Right lobe of liver (tissue), 4 donors: Measurements from ENCODE around the gene MPHOSPH8.
"Not testable (repeated sequence)": the region's sequence is repeated elsewhere in the genome, so short reads cannot be mapped to it uniquely, and the experiment has no call there.

Source experiments
- CTCF ChIP-seq, 4 donors: fragments of 200-600 bp in 3 of 4; fragments of 450-650 bp in 1 of 4; IDR thresholded peaks; one replicate each; pipeline versions ENCODE4 v1.5.1 to v1.8.0; 2016 to 2022; ENCODE audit warnings: antibody characterized with exemption in 4 of 4, mild to moderate bottlenecking in 2 of 4
- POLR2A ChIP-seq: fragments of 450-650 bp; IDR thresholded peaks from one replicate; pipeline ENCODE4 v1.6.1; 2017; ENCODE audit warnings: antibody characterized with exemption, mild to moderate bottlenecking
- donor health status: DM: no; HTN: no; CAD: no.
- donor health status: DM: no; HTN: no; CAD: no.
- donor health status: DM: no; HTN: yes; CAD: no.

GRCh38 chr13:19709782-19710181 is 76.3 kb downstream of the MPHOSPH8 start:
- not testable (repeated sequence) for TF ChIP-seq CTCF (IDR thresholded peaks at IDR 0.05); POLR2A
